Measurements from ENCODE around the gene CXCL16. TPM values are rescaled to one million over a fixed set of nuclear protein-coding genes. Genes with fewer than 3 reads are reported as not detected.
A peak's percentile ranks its signal among the peaks of the same experiment; 100 is the strongest.

CXCL16 gene
- 12.5 TPM for total RNA-seq

GRCh38 chr17:4739122-4740024 lies at the start of gene CXCL16, which contains the start of gene ZMYND15:
TSS of gene CXCL16 (minus strand) at chr17:4739928. CDS start at chr17:4739339, 589 bp downstream.
TSS of gene ZMYND15 (plus strand) at chr17:4739833. CDS start at chr17:4740549, 716 bp downstream.
- Histone ChIP-seq H3K9me3 (no peaks in the 10 kb centered on the region), H3K36me3 (no peaks in the 10 kb centered on the region), H3K4me1 (peaks cover 0 to 5% of the 10 kb centered on the region in 2 donors), H3K27me3 (no peaks in the 10 kb centered on the region), H3K4me3 (peak within 1 kb of the TSS; percentile 86 to 88), H3K27ac (peak within 1 kb of the TSS; percentile 51 to 56)
- peak in 1 of 2 donors; percentile 78 for DNase-seq (ENCODE audit: low spot score in 2 of 2)
- TF ChIP-seq, protein P1, sequence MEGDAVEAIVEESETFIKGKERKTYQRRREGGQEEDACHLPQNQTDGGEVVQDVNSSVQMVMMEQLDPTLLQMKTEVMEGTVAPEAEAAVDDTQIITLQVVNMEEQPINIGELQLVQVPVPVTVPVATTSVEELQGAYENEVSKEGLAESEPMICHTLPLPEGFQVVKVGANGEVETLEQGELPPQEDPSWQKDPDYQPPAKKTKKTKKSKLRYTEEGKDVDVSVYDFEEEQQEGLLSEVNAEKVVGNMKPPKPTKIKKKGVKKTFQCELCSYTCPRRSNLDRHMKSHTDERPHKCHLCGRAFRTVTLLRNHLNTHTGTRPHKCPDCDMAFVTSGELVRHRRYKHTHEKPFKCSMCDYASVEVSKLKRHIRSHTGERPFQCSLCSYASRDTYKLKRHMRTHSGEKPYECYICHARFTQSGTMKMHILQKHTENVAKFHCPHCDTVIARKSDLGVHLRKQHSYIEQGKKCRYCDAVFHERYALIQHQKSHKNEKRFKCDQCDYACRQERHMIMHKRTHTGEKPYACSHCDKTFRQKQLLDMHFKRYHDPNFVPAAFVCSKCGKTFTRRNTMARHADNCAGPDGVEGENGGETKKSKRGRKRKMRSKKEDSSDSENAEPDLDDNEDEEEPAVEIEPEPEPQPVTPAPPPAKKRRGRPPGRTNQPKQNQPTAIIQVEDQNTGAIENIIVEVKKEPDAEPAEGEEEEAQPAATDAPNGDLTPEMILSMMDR (IDR thresholded peaks at IDR 0.05), result no peak
- intact Hi-C loops (cut with DNase I), result no loop called here

DNA sequence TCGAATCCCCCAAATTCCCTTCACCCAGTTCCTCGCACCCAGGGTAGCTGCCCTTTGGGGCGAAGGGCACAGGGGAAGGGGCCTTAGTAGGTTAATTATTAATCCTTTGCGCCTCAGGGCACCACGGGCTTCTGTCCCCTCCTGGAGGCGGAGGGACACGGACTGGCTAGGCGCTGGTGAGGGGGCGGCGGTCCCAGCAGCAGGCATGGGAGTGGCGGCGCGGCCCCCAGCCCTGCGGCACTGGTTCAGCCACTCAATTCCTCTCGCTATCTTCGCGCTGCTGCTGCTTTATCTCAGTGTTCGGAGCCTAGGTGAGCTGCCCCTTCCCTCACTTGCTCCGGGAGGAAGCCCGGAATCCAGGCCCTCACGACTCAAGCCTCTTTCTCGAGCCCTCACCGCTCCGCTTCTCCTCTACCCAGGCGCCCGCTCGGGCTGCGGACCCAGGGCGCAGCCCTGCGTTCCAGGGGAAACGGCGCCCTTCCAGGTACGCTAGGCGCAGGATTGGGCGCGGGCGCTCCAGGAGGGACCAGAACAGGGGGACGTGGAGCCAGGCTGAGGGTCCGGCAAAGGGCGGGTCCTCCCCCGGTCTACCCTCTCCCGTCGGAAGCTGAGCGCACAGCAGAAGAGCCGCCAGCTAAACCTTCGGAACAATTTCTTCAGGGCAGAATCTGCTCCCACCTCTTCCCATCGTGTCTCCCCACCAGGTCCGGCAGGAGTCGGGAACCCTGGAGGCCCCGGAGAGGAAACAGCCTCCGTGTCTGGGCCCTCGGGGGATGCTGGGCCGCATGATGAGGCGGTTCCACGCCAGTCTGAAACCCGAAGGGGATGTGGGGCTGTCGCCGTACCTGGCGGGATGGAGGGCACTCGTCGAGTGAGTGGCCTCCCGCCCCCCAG lies 49.3 kb upstream of the CXCL16 start, which contains the start of gene GLTPD2:
Gene GLTPD2, plus strand, starts transcription at position 158 of the 894 bp plus-strand sequence. Its CDS starts 48 bp downstream, at position 206.
- H3K27ac ChIP-seq, result peak within 1 kb of the TSS; percentile 94 to 96
- peak within 1 kb of the TSS; percentile 79 to 85 for H3K4me3 ChIP-seq
- no peaks in the 10 kb centered on the region for H3K36me3 ChIP-seq
- H3K4me1 ChIP-seq, result peaks cover 9 to 31% of the 10 kb centered on the region in 2 donors
- TF ChIP-seq, protein P1 (IDR thresholded peaks at IDR 0.05), result no peak
- no peak for DNase-seq (ENCODE audit: low spot score in 2 of 2)
- intact Hi-C loops (cut with DNase I), result loop anchor here (5.0 kb wide), 1 partner anchor 57 kb away; the partner anchor contains the start of gene MED11
- no peaks in the 10 kb centered on the region for H3K9me3 ChIP-seq
- H3K27me3 ChIP-seq, result no peaks in the 10 kb centered on the region

DNA sequence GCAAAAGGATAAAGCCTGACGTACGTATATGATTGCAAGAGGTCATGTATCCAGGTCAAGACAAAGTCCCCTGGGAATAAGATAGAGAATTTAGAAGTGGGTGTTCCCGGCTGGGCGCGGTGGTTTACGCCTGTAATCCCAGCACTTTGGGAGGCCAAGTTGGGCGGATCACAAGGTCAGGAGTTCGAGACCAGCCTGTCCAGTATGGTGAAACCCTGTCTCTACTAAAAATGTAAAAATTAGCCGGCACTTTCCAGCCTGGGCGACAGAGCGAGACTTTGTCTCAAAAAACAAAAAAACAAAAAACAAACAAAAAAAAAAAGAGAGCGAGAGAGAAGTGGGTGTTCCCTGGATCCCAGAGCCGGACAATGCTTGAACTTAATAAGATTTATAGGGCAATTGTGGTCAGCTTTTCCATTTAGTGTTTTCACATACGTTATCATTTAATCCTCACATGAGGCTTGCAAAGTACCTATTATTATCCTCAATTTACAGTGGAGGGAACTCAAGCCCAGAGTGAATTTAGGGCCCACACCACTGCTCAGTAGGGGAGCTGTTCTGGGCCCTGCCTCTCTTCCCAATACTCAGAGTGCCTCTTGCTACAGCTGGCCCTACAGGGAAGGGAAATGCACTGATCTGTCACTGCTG lies 48.6 kb upstream of the CXCL16 start:
- TF ChIP-seq, protein P1 (IDR thresholded peaks at IDR 0.05), result no peak
- peaks cover 9 to 31% of the 10 kb centered on the region in 2 donors for H3K4me1 ChIP-seq
- intact Hi-C loops (cut with DNase I), result loop anchor here (5.0 kb wide), 1 partner anchor 56 kb away; the partner anchor contains the start of gene MED11

DNA sequence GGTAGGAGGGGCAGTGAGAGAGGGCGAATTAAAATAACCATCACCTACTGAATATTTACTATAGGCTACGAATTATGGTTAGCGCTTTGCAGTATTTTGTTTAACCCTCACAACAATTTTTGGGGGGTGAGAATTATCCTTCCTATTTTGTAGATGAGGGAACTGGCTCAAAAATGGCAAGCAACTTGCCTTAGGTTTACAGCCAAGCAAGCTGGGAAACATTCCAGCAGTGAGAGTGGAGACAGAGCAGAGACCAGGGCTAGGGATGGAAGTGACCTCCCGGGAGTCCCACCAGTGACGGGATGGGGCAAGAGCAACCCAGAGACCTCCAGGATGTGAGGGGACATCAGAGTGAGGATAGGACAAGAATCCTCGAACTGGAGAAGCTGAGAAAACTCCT lies 46.8 kb upstream of the CXCL16 start:
- Histone ChIP-seq H3K27ac (no peak overlapping the region), H3K4me3 (peak overlapping the region; percentile 38 to 53), H3K9me3 (no peaks in the 10 kb centered on the region), H3K27me3 (no peaks in the 10 kb centered on the region), H3K36me3 (no peaks in the 10 kb centered on the region), H3K4me1 (peaks cover 9 to 31% of the 10 kb centered on the region in 2 donors)
- TF ChIP-seq, protein P1 (IDR thresholded peaks at IDR 0.05), result no peak
- DNase-seq (ENCODE audit: low spot score in 2 of 2), result no peak
- intact Hi-C loops (cut with DNase I), result loop anchor here (5.0 kb wide), 1 partner anchor 54 kb away; the partner anchor contains the start of gene MED11

More for the DNA sequence above, 48.6 kb upstream of the CXCL16 start:
- Histone ChIP-seq H3K36me3 (no peaks in the 10 kb centered on the region), H3K27ac (no peak overlapping the region), H3K4me3 (peak overlapping the region in 1 of 2 donors; percentile 85), H3K9me3 (no peaks in the 10 kb centered on the region), H3K27me3 (no peaks in the 10 kb centered on the region)
- DNase-seq (ENCODE audit: low spot score in 2 of 2), result no peak

All from ascending aorta (tissue), 2 donors.